ENCODE measurements around the gene KIAA1586.

DNA sequence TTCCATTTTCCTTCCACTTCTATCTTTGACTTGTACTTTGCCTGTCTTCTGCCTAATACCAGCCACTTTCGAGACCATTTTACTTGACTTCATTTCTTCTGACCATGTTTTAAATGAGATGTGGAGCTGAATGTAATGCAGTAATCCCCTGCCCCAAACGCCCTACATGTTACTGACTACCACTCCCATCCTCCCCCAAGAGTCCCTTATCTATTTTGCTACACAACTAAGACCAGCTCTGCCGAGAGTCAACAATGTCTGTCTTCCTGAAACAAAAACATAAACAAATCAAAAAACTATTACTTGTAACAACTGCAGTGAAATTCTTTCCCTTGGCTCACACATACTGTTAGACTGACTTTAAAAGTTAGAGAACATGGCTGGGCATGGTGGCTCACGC is 27.1 kb upstream of the KIAA1586 start:
- TF ChIP-seq, protein P1, sequence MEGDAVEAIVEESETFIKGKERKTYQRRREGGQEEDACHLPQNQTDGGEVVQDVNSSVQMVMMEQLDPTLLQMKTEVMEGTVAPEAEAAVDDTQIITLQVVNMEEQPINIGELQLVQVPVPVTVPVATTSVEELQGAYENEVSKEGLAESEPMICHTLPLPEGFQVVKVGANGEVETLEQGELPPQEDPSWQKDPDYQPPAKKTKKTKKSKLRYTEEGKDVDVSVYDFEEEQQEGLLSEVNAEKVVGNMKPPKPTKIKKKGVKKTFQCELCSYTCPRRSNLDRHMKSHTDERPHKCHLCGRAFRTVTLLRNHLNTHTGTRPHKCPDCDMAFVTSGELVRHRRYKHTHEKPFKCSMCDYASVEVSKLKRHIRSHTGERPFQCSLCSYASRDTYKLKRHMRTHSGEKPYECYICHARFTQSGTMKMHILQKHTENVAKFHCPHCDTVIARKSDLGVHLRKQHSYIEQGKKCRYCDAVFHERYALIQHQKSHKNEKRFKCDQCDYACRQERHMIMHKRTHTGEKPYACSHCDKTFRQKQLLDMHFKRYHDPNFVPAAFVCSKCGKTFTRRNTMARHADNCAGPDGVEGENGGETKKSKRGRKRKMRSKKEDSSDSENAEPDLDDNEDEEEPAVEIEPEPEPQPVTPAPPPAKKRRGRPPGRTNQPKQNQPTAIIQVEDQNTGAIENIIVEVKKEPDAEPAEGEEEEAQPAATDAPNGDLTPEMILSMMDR (IDR thresholded peaks at IDR 0.05): no peak
- TF ChIP-seq POLR2A (IDR thresholded peaks at IDR 0.05): no peak

All from adrenal gland (tissue), 5 donors.